Smooth muscle cell (in vitro differentiated cells): ENCODE data around the gene LAG3. TPM values are rescaled to one million over a fixed set of nuclear protein-coding genes. Genes with fewer than 3 reads are reported as not detected.

Source experiments
- DNase-seq: peaks from one replicate; lab custom pipeline; 2025; ENCODE audit not compliant: unreplicated experiment; lab: John Stamatoyannopoulos, UW
- H2AFZ ChIP-seq: fragments of 200-600 bp; sonication (generic); 2 replicates; pipeline ENCODE4 v1.6.0; 2016; ENCODE audit warnings: antibody characterized with exemption, low read depth, mild to moderate bottlenecking
- H3F3A ChIP-seq: fragments of 200-600 bp; sonication (generic); 2 replicates; pipeline ENCODE4 v1.6.0; 2017; ENCODE audit warnings: antibody characterized with exemption, low read depth
- H3K27ac ChIP-seq: fragments of 200-600 bp; sonication (generic); 2 replicates; pipeline ENCODE4 v1.5.1; 2016; ENCODE audit warnings: low read depth, mild to moderate bottlenecking
- H3K27me3 ChIP-seq: fragments of 200-600 bp; sonication (generic); 2 replicates; pipeline ENCODE4 v1.6.1; 2016; ENCODE audit warnings: low read depth, mild to moderate bottlenecking
- H3K36me3 ChIP-seq: fragments of 200-600 bp; sonication (generic); 2 replicates; pipeline ENCODE4 v1.5.1; 2016; ENCODE audit warnings: low read depth
- H3K4me1 ChIP-seq: fragments of 200-600 bp; sonication (generic); 2 replicates; pipeline ENCODE4 v1.5.1; 2016; ENCODE audit warnings: low read depth
- H3K4me2 ChIP-seq: fragments of 200-600 bp; sonication (generic); 2 replicates; pipeline ENCODE4 v1.6.0; 2016; ENCODE audit warnings: mild to moderate bottlenecking
- H3K4me3 ChIP-seq: fragments of 200-600 bp; sonication (generic); 2 replicates; pipeline ENCODE4 v1.5.1; 2016; ENCODE audit warnings: mild to moderate bottlenecking
- H3K79me2 ChIP-seq: fragments of 200-600 bp; sonication (generic); 2 replicates; pipeline ENCODE4 v1.6.0; 2016; ENCODE audit warnings: low read depth, mild to moderate bottlenecking
- H3K9ac ChIP-seq: fragments of 200-600 bp; sonication (generic); 2 replicates; pipeline ENCODE4 v1.6.0; 2016; ENCODE audit warnings: low read depth
- H3K9me3 ChIP-seq: fragments of 200-600 bp; sonication (generic); replicated peaks from 2 replicates; pipeline ENCODE4 v1.5.1; 2016; ENCODE audit warnings: low read depth
- H4K20me1 ChIP-seq: fragments of 200-600 bp; sonication (generic); 2 replicates; pipeline ENCODE4 v1.6.0; 2016; ENCODE audit warnings: low read depth
- WGBS: methylation state at CpG from one replicate; pipeline ENCODE4 v1.1.7; 2016; ENCODE audit warnings: low lambda C conversion rate; 5-methylcytosine and 5-hydroxymethylcytosine counted together
- polyA plus RNA-seq: library from polyadenylated mRNA; unstranded; fragments of >200 nt; fragmentation: Nextera tagmentation; extraction: Ambion mirVana; gene quantifications from 2 replicates; pipeline ENCODE4 v1.2.1, GENCODE V29; 2016
- total RNA-seq: library from RNA; depleted of rRNA; stranded (reverse); fragments of >200 nt; gene quantifications from 2 replicates; pipeline ENCODE4 v1.2.3, GENCODE V29; 2014
- TF ChIP-seq, protein P1 (sequence below): fragments of 200-600 bp; sonication (generic); IDR thresholded peaks from 2 replicates; pipeline ENCODE4 v1.5.1; 2017; ENCODE audit warnings: borderline replicate concordance, mild to moderate bottlenecking, antibody characterized with exemption; ENCODE audit not compliant: insufficient read depth, poor library complexity, severe bottlenecking

Gene LAG3
- total and polyA plus RNA-seq, 2 experiments from 2014 or later, result 0.18 to 1.7 TPM

DNA sequence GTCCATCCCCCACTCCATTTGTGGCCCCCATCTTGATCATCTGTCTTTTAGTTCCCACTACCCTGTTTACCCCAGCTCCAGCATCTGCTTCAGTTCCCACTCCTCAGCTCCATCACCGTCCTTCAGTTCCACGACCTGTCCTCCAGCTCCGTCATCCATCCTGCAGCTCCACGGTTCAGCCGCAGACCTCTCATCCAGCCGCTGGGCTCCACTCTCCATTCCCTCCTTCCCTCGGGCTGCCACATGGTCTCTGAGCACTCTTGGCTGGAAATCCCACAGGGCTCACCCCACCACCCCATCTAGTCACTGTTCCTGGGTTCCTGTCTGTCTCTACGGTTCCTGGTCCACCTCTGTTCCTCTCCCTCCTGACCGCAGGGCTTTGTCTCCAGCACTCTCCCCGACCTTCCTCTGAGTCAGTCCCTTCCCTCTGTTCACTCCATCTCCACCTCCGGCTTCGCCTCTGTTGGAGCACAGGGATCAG is 52.6 kb downstream of the LAG3 start:
- H3K4me3 ChIP-seq, result peak overlapping the region; percentile 31
- DNase-seq, result no peak
- no peak overlapping the region for H3K9ac ChIP-seq
- TF ChIP-seq, protein P1, sequence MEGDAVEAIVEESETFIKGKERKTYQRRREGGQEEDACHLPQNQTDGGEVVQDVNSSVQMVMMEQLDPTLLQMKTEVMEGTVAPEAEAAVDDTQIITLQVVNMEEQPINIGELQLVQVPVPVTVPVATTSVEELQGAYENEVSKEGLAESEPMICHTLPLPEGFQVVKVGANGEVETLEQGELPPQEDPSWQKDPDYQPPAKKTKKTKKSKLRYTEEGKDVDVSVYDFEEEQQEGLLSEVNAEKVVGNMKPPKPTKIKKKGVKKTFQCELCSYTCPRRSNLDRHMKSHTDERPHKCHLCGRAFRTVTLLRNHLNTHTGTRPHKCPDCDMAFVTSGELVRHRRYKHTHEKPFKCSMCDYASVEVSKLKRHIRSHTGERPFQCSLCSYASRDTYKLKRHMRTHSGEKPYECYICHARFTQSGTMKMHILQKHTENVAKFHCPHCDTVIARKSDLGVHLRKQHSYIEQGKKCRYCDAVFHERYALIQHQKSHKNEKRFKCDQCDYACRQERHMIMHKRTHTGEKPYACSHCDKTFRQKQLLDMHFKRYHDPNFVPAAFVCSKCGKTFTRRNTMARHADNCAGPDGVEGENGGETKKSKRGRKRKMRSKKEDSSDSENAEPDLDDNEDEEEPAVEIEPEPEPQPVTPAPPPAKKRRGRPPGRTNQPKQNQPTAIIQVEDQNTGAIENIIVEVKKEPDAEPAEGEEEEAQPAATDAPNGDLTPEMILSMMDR, result no peak
- peaks cover 6% of the 10 kb centered on the region for H4K20me1 ChIP-seq
- peaks cover 30% of the 10 kb centered on the region for H3K4me1 ChIP-seq
- H3K79me2 ChIP-seq, result peaks cover 10% of the 10 kb centered on the region
- peak overlapping the region; percentile 88 for H3K4me2 ChIP-seq
- H3K9me3 ChIP-seq, result no peaks in the 10 kb centered on the region
- H3K27ac ChIP-seq, result no peak overlapping the region
- peaks cover 5% of the 10 kb centered on the region for H3K27me3 ChIP-seq
- H3F3A ChIP-seq, result no peaks in the 10 kb centered on the region
- H2AFZ ChIP-seq, result no peak overlapping the region
- WGBS, result 31% methylated on average over 12 of the region's 12 CpGs
- H3K36me3 ChIP-seq, result no peaks in the 10 kb centered on the region

DNA sequence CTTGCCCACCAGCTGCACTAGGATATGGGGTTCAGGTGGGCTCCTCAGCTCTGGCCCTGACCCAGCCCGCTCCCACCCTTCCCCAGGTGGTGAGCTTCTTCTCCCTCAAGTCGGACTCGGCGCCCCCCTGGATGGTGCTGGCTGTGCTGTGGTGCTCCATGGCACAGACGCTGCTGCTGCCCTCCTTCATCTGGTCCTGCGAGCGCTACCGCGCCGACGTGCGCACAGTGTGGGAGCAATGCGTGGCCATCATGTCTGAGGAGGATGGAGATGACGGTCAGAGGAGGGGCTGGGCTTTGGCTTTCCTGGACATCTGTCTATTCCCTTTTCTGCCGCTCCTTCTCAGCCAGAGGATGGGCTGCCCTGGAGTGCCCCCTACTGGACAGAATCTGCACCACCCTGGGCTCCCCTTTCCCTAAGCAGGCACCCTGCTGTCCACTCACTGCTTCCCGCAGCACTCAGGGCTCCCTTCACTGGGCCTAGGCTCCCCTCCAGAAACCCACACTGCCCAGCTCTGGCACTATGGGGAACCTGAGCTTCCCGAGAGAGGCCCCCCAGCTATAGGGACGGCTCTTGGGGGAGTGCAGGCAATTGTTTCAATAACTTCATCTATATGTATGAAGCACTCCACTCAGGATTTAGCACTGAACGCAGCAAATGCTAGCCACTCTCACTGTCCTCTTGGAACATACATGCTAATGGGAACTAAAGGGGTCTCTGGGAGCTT is 53.2 kb downstream of the LAG3 start:
- DNase-seq, result peak; percentile 75
- Histone ChIP-seq H3K4me1 (peaks cover 25% of the 10 kb centered on the region), H3K27ac (no peak overlapping the region), H3K27me3 (peaks cover 5% of the 10 kb centered on the region), H3K9ac (no peak overlapping the region), H3F3A (no peaks in the 10 kb centered on the region), H3K4me2 (peak overlapping the region; percentile 88), H2AFZ (no peak overlapping the region), H3K9me3 (no peaks in the 10 kb centered on the region), H3K4me3 (peak overlapping the region; percentile 31), H4K20me1 (peaks cover 10% of the 10 kb centered on the region), H3K79me2 (peaks cover 10% of the 10 kb centered on the region), H3K36me3 (no peaks in the 10 kb centered on the region)
- WGBS, result 12% methylated on average over 17 of the region's 19 CpGs
- TF ChIP-seq, protein P1, result peak; percentile 80

DNA sequence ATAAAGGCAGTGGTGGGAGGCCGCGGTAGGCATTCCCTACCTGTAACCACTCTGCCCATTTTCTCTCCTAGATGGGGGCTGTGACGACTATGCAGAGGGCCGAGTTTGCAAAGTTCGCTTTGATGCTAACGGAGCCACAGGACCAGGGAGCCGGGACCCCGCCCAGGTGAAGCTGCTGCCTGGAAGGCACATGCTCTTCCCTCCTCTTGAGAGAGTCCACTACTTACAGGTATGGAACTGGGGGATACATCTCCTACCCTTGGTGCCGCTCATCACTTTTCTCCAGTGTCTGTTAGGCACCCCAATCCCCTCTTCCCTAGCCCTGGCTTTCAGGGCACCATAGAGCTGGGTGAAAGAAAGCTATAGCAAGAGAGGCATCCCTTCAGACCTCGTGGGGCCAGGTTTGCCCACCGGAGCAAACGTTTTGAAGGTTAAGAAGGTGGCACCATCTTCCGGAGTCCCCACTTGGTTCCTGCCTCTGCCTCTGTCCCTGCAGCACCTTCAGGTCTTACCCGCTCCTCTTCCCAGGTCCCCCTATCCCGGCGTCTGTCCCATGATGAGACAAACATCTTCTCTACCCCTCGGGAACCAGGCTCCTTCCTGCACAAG is 53.9 kb downstream of the LAG3 start:
- Histone ChIP-seq H3F3A (no peaks in the 10 kb centered on the region), H3K4me3 (no peak overlapping the region), H3K9ac (no peak overlapping the region), H3K9me3 (no peaks in the 10 kb centered on the region), H4K20me1 (peaks cover 10% of the 10 kb centered on the region), H3K4me1 (peaks cover 22% of the 10 kb centered on the region), H3K27ac (no peak overlapping the region), H3K36me3 (no peaks in the 10 kb centered on the region), H3K4me2 (no peak overlapping the region), H3K79me2 (peaks cover 10% of the 10 kb centered on the region), H2AFZ (no peak overlapping the region), H3K27me3 (peaks cover 5% of the 10 kb centered on the region)
- no peak for DNase-seq
- WGBS, result 84% methylated on average over 17 of the region's 17 CpGs
- TF ChIP-seq, protein P1, result no peak
